ENCODE results near the gene FRMD4A.

FRMD4A gene

GRCh38 chr10:14293526-14293925, 37.2 kb downstream of the FRMD4A start:
- no peak for DNase-seq (ENCODE audit: low read depth)

GRCh38 chr10:14291296-14291695, 39.4 kb downstream of the FRMD4A start:
- DNase-seq (ENCODE audit: low read depth) = no peak

GRCh38 chr10:14285941-14286560, 44.7 kb downstream of the FRMD4A start:
- no peak for DNase-seq (ENCODE audit: low read depth)

- DNase-seq (ENCODE audit: low read depth) = no peak
These were observed 48.4 kb downstream of the FRMD4A start for GRCh38 chr10:14282276-14282675.

DNA sequence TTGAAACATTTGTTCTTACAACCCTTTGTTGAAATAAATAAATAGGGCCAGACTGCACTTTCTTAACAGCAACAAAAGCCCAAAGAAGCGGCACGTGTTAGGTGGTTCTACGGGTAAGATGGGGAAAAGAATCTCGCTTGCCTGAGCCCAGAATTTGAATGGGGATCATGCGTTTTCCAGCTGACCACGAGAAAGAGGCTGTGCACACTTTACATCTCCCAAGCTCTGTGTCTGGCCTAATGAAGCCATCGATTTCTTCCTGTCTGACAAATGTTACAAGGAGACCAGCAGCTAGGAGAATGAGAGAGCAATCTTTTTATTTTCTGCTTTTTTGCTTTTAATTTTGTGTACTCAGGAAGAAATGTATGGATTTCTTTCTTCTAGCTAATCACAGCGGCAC, 52.2 kb downstream of the FRMD4A start:
- no peak for DNase-seq (ENCODE audit: low read depth)

DNA sequence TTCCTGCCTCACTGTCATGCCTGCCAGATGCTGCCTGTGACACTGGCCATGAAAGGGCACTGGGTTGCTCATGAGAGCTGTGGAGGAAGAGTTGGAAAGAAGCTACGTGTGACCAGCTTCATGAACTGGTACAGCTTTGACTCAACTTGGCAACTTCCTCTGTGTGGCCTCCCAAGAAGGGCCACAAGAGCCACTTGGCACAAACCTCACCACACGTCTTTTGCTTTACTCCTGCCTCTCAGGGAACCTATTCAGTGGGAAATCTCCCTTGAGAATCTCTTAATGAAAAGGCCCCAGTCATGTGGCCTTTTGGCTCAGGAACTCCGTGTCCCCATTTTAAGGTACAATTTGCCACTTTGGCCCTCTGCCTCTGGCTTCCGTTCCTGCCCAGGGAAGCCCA, 54.5 kb downstream of the FRMD4A start:
- DNase-seq (ENCODE audit: low read depth) = no peak

GRCh38 chr10:14271621-14272020, 59.1 kb downstream of the FRMD4A start:
- no peak for DNase-seq (ENCODE audit: low read depth)

GRCh38 chr10:14270370-14270769, 60.4 kb downstream of the FRMD4A start:
- DNase-seq (ENCODE audit: low read depth) = no peak

GRCh38 chr10:14265709-14266108, 65.0 kb downstream of the FRMD4A start:
- DNase-seq (ENCODE audit: low read depth) = no peak

GRCh38 chr10:14262836-14263425, 67.8 kb downstream of the FRMD4A start:
- no peak for DNase-seq (ENCODE audit: low read depth)

- no peak for DNase-seq (ENCODE audit: low read depth)
These were observed 69.4 kb downstream of the FRMD4A start for GRCh38 chr10:14261336-14261735.

GRCh38 chr10:14259696-14260566, 70.8 kb downstream of the FRMD4A start:
- DNase-seq (ENCODE audit: low read depth) = no peak

GRCh38 chr10:14254368-14254767, 76.4 kb downstream of the FRMD4A start:
- no peak for DNase-seq (ENCODE audit: low read depth)

DNA sequence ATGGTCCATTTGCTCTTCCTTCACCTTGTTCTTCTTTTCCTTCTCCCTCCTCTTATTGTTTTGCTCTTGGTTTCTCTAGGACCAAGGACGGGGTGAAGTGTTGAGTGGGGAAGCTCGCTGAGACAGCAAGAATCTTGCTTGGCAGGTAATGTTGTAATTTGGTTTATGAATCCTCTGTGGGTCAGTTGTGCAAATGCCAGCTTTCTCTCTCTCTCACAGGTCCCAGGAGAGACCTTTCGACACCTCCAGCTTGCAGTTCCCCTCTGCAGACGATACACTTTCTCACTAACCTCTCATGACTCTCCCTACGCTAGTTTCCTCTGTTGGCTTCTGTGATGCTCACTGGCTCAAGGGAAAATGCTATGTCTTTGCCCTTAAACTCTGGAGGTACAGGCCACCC, 77.0 kb downstream of the FRMD4A start:
- no peak for DNase-seq (ENCODE audit: low read depth)

DNA sequence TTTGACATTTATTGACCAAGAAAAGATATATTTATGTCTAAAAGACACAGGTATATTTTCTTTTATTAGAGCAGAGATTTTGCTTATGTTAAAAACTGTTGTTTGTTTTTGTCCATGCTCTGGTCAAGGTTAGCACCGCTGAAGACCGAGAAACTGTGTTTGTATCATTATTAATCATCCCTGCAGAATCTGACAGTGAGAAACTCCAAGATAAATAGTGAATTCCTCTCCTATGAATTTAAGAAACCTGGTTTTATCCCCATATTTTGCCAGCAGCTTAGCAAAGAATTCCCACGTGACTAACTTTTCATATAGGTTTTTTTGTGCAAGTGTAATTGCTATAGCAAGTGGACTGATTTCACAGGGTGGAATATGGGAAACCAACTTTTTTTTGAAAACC, 77.6 kb downstream of the FRMD4A start:
- DNase-seq (ENCODE audit: low read depth) = no peak

DNA sequence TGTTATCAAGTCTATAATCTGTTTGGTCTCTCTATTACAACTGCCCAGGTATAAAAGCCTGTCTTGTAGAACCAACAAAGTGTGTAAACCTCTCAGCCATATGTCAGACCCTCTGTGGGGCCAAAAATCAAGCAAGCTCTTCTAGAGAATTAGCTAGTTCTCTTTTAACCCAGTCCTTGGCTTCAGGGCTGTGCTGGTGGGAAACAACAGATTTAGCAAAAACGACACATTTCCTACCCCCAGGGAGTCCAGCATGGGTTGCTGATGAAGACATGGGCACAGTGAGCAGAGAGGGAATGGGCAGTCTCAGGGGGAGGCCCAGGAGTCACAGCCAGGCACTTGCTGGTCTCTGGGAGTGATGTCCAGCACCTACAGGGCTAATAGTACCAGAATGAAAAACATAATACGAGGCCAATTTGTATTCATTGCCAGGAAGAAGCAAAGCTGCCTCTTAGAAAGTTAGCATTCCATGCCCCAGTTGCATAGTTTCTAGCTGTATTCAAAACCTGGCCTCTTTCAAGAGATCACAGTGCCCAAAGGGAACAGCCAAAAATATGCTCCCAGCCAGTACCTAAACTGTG, 80.1 kb downstream of the FRMD4A start:
- DNase-seq (ENCODE audit: low read depth) = no peak

- no peak for DNase-seq (ENCODE audit: low read depth)
These were observed 83.2 kb downstream of the FRMD4A start for GRCh38 chr10:14247377-14248116.

- DNase-seq (ENCODE audit: low read depth) = no peak
These were observed 85.9 kb downstream of the FRMD4A start for GRCh38 chr10:14244801-14245211.

GRCh38 chr10:14244147-14244546, 86.6 kb downstream of the FRMD4A start:
- no peak for DNase-seq (ENCODE audit: low read depth)

DNA sequence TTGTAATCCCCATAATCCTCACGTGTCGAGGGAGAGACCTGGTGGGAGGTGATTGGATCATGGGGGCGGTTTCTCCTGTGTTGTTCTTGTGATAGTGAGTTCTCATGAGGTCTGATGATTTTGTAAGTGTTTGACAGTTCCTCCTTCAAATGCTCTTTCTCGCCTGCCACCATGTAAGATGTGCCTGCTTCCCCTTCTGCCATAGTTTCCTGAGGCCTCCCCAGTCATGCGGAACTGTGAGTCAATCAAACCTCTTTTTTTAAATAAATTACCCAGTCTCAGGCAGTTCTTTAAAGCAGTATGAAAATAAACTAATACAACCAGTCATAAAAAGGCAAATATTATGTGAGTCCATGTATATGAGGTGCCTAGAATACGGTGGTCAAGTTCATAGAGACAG, 87.5 kb downstream of the FRMD4A start:
- no peak for DNase-seq (ENCODE audit: low read depth)

DNA sequence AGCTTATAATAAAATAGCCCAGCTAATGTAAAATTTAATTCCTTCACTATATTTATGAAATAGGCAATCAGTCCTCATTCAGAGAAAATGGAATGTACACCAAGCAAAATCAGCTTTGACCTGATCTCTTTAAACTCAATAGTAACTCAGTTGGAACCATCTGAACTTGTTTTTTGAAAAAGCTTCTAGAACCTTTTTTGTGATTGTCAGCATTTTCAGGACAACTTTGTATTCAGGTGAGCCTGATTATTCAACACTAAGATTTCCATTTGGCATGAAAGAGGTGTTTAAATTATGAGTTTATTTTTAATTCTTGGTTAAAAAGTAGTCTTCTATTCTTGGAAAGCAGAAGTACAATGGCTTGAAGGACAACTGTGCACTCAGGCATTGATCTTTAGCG, 89.5 kb downstream of the FRMD4A start:
- no peak for DNase-seq (ENCODE audit: low read depth)

Measured in activated T-helper 9 cell treated with anti-CD3 and anti-CD28 coated beads, Interleukin-2, amount 50 U/mL, for 16 hours (primary cell).